Measurements from ENCODE around the gene DDX10.

DDX10 gene

DNA sequence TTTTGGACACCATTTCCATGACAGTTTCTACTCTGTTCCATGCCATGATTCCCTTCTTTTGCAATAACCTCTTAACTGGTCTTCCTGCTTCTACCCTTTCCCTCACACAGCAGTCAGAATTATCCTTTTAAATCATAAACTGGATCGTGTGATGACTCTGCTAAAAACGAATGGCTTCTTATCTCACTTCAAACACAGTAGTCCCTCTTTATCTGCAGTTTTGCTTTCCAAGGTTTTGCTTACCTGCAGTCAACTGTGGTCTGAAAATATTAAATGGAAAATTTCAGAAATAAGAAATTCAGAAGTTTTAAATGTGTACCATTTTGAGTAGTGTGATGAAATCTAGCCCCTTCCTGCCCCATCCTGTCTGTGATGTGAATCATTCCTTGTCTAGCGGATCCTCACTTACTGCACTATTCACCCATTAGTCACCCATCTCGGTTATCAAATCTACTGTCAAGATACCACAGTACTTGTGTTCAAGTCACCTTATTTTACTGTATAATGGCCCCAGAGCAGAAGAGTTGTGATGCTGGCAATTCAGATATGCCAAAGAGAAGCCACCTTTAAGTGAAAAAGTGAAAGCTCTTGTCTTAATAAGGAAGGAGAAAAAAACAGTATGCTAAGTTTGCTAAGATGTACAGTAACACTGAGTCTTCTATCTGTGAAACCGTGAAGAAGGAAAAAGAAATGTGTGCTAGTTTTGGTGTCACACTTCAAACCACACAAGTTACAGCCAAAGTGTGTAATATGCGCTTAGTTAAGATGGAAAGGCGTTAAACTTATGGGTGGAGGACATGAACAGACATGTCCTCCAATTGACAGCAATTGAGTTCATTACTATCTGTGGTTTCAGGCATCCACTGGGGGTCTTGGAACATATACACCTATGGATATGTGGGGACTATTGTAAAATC, 283.0 kb downstream of the DDX10 start:
- DNase-seq: no peak

- no peak for DNase-seq
Measured at GRCh38 chr11:108958368-108959104, 293.7 kb downstream of the DDX10 start.

- no peak for DNase-seq
Measured at GRCh38 chr11:108959105-108959761, 294.4 kb downstream of the DDX10 start.

DNA sequence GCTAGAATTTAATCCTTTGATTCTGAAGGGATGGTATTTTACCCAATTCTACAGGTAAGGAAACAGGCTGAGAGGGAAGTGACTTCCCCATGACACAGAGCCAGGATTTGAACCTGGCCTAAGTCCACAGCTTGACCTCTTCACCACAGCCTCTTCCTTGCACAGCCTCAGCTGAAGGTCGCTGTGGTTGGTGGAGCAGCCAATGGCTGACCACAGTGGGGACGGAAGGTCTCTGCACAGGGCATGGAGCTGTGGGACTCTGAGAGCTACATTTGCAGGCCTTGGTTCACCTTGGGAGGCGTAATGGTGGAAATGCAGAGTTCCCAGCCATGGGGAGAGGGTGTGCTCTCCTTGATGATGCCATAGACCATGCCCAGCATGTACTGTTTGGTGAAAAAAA, 295.0 kb downstream of the DDX10 start:
- DNase-seq: no peak

- DNase-seq: no peak
Measured at GRCh38 chr11:108960501-108960900, 295.6 kb downstream of the DDX10 start.

DNA sequence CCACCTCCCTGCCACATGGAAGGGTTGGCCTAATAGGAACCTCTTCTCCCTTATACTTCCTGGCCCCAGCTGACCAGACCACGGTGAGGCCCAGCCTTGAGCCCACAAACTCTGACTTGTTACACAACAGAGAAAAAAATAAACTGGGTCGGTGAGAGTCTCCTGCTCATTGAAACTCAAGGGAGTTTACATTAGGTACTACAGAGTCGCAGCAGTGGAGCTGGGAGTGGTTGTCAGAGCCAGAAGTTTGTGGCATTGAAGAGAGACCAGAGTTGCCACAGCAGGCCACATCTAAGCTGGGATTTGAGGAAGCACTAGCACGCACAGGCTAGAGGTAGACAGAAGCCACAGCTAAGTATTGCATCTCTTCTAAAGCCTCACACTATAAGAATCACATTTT, 296.2 kb downstream of the DDX10 start:
- DNase-seq: no peak

DNA sequence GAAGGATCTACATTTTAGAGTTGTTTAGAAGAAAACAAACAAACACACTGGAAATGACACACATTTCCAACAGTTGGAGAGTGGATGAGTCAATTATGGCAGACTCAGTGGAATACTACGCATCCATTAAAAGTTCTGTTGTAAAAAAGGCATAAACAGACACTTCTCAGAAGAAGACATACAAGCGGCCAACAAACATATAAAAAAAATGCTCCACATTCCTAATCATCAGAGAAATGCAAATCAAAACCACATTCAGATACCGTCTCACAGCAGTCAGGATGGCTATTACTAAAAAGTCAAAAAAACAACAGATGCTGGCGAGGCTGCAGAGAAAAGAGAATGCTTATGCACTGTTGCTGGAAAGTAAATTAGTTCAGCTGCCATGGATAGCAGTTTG, 298.2 kb downstream of the DDX10 start:
- DNase-seq: no peak

- no peak for DNase-seq
Measured at GRCh38 chr11:108965306-108966001, 300.6 kb downstream of the DDX10 start.

DNA sequence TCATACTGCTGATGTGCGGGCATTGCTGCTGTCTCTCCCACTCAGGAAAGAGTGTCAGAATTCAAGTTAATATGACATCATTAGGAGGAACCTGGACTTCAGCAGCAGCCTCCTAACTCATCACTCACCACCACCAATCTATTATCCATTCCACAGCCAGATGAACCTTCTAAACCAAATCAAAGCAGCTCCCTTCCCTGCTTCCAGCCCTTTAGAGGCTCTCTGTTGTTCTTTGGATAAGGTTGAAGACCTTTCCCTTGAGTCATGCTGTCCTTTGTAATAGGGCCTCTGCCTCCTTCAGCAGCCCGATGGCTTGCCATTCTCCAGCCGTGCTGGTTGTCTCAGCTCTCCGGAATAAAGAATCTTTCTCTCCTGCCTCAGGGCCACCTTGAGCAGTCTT, 301.3 kb downstream of the DDX10 start:
- DNase-seq: no peak

GRCh38 chr11:108966978-108967377, 302.1 kb downstream of the DDX10 start:
- DNase-seq: no peak

DNA sequence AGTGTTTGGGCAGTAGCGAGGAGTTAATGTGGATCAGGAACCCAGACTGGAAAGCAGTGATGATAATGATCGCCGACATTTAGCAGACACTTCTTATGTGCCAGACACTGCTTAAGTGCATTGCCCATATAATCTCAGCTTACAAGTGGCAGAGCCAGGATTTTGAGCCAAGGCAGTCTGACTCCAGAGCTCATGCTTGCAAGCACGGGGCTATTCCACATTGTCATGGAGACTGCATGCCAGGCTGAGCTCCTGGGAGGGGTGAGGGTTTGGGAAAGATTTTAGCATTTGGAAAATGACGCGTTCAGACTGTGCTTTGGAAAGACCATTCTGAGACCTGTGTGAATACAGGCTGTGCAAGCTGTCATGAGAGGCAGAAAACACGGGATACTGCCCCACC, 302.7 kb downstream of the DDX10 start:
- DNase-seq: no peak

DNA sequence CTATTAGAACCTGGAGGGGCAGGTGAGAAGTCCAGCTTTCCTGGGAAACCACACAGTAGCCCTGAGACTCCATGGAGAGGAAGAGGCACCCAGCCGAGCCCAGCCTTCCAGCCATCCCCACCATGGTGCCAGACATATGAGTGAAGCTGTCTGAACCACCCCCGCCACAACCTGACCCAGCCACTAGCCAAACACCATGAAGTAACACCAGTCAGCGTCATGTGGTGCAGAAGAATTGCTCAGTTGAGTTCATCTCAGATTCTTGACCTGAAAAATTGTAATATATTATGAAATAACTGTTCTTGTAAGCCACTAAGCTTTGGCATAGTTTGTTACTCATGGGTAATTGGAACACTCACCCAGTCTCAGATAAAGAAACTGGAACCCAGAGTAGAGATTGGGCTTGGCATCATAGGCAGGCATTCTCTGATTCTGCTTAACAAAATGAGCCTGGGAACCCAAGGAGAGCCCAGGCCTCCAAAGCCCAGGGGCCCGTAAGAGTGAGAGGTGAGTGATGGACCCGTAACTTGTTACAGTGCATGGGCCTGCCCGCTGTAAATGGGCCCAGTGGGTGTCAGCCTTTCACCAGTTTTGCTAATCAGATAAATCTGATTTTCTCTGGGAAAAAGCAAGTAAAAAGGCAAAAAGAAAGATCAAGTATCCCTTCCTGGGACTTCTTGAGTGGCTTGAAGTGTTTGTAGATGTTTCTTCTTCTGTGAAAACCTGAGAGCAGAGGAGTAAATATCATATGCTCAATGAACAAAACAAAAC, 305.5 kb downstream of the DDX10 start:
- DNase-seq: no peak

DNA sequence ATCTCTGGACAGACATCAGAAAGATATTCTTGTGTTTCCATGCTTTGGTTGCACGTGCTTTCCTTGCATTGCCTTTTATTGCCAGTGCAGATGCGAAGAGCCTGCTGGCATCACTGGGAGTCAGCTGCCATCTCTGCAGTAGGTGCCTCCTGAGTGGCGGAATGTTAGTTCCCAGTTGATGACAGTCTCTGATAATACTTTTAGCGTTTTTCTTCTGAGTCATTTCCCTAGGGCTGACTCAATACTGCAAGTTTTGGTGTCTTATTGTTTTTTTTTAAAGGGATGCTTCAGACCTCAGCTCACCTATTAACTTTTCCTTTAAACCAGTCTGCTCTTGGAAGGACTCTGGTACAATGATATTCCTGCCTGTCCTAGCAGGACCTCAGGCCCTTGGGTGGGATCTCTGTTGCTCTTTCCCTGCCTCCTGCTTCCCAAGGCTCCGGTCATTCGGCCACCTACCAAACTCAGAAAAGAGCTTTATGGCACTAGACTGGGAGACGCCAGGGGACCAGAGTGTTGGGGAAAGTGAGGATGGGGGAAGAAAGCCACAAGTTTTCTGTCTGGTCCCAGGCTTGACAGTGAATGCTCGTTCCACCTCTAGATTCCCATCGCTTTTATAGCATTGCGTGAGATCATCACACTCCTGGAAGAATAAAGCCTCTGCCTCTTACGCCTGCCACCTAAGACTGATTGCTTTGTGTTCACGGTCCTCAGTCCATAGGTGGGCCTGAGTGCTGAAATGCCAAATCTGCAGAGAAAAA, 308.7 kb downstream of the DDX10 start:
- no peak for DNase-seq

GRCh38 chr11:108975026-108975425, 310.2 kb downstream of the DDX10 start:
- no peak for DNase-seq

DNA sequence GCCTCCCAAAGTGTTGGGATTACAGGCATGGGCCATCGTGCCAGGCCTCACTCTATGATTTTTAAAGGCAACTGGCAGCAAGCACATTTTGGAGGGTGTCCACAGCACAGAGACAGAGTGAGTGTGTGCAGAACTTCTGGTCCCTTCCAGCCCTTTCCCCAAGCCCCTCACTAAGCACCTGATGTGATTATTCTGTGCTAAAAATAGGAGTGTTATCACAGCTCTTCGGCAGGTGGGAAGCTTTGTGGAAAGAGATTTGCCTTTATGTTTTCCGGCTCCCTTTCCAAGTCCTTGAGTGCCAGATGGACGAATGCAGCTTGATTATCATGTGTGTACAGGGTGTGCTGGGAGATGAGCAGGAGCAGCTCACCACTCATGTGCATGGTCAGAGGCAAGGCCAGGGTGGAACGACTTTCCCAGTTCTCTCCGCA, 310.8 kb downstream of the DDX10 start:
- no peak for DNase-seq

- DNase-seq: no peak
Measured at GRCh38 chr11:108983636-108984420, 319.0 kb downstream of the DDX10 start.

- no peak for DNase-seq
Measured at GRCh38 chr11:108984523-108984922, 319.7 kb downstream of the DDX10 start.

- no peak for DNase-seq
Measured at GRCh38 chr11:108985236-108985944, 320.5 kb downstream of the DDX10 start.

DNA sequence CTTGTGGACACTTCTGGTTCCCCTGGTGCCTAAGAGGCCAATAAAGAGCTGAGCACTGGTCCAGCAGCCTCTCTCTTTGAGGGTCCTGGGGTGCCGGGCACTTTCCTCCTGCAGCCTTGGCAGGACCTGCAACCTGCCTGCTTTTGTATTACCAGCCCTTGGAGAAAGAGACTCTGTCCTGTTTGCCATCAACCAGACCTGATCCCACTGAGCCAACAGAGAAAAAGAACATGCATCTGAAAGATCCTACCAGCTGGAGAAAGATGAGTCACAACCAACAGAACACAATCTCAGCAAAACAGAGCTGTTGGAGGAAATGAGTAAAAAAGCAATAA, 321.0 kb downstream of the DDX10 start:
- no peak for DNase-seq
